Ishikawa (cell line): ENCODE data around the gene OXGR1.

Experiments used
- CEBPB ChIP-seq: IDR thresholded peaks from 2 replicates; pipeline ENCODE4 v1.6.1; 2012
- CREB1 ChIP-seq: IDR thresholded peaks from 2 replicates; pipeline ENCODE4 v1.6.1; 2012; ENCODE audit warnings: low read depth
- EGR1 ChIP-seq: IDR thresholded peaks from 2 replicates; pipeline ENCODE4 v1.6.1; 2012
- EP300 ChIP-seq: IDR thresholded peaks from 2 replicates; pipeline ENCODE4 v1.6.1; 2012; ENCODE audit warnings: borderline replicate concordance
- FOXM1 ChIP-seq: IDR thresholded peaks from 2 replicates; pipeline ENCODE4 v1.6.1; 2012; ENCODE audit warnings: low read depth, borderline replicate concordance
- NFIC ChIP-seq: IDR thresholded peaks from 2 replicates; pipeline ENCODE4 v1.6.1; 2012
- RAD21 ChIP-seq: IDR thresholded peaks from 2 replicates; pipeline ENCODE4 v1.6.1; 2012; ENCODE audit warnings: low read depth
- TAF1 ChIP-seq: IDR thresholded peaks from 2 replicates; pipeline ENCODE4 v1.6.1; 2012; ENCODE audit warnings: low read depth, mild to moderate bottlenecking
- TCF12 ChIP-seq: IDR thresholded peaks from 2 replicates; pipeline ENCODE4 v1.6.1; 2012; ENCODE audit warnings: low read depth
- TEAD4 ChIP-seq: IDR thresholded peaks from 2 replicates; pipeline ENCODE4 v1.6.1; 2012
- YY1 ChIP-seq: IDR thresholded peaks from 2 replicates; pipeline ENCODE4 v1.6.1; 2012; ENCODE audit warnings: low read depth
- ZBTB7A ChIP-seq: IDR thresholded peaks from 2 replicates; pipeline ENCODE4 v1.6.1; 2012; ENCODE audit warnings: low read depth
- TF ChIP-seq, protein P1 (sequence below): IDR thresholded peaks from 2 replicates; pipeline ENCODE4 v1.6.1; 2012
- TF ChIP-seq, protein P2 (sequence below): IDR thresholded peaks from 2 replicates; pipeline ENCODE4 v1.6.1; 2012
- TF ChIP-seq, protein P3 (sequence below): IDR thresholded peaks from 2 replicates; pipeline ENCODE4 v1.6.1; 2012; ENCODE audit warnings: low read depth, mild to moderate bottlenecking

The OXGR1 gene

GRCh38 chr13:96993634-96994016, 651 bp downstream of the OXGR1 start:
- TF ChIP-seq ZBTB7A (no peak), EP300 (no peak), CREB1 (no peak), TAF1 (no peak), EGR1 (no peak), TEAD4 (no peak), CEBPB (no peak), RAD21 (no peak), FOXM1 (no peak), YY1 (no peak), TCF12 (no peak)
- TF ChIP-seq, protein P1, sequence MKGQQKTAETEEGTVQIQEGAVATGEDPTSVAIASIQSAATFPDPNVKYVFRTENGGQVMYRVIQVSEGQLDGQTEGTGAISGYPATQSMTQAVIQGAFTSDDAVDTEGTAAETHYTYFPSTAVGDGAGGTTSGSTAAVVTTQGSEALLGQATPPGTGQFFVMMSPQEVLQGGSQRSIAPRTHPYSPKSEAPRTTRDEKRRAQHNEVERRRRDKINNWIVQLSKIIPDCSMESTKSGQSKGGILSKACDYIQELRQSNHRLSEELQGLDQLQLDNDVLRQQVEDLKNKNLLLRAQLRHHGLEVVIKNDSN = no peak
- TF ChIP-seq, protein P2, sequence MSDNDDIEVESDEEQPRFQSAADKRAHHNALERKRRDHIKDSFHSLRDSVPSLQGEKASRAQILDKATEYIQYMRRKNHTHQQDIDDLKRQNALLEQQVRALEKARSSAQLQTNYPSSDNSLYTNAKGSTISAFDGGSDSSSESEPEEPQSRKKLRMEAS = no peak
- TF ChIP-seq, protein P3, sequence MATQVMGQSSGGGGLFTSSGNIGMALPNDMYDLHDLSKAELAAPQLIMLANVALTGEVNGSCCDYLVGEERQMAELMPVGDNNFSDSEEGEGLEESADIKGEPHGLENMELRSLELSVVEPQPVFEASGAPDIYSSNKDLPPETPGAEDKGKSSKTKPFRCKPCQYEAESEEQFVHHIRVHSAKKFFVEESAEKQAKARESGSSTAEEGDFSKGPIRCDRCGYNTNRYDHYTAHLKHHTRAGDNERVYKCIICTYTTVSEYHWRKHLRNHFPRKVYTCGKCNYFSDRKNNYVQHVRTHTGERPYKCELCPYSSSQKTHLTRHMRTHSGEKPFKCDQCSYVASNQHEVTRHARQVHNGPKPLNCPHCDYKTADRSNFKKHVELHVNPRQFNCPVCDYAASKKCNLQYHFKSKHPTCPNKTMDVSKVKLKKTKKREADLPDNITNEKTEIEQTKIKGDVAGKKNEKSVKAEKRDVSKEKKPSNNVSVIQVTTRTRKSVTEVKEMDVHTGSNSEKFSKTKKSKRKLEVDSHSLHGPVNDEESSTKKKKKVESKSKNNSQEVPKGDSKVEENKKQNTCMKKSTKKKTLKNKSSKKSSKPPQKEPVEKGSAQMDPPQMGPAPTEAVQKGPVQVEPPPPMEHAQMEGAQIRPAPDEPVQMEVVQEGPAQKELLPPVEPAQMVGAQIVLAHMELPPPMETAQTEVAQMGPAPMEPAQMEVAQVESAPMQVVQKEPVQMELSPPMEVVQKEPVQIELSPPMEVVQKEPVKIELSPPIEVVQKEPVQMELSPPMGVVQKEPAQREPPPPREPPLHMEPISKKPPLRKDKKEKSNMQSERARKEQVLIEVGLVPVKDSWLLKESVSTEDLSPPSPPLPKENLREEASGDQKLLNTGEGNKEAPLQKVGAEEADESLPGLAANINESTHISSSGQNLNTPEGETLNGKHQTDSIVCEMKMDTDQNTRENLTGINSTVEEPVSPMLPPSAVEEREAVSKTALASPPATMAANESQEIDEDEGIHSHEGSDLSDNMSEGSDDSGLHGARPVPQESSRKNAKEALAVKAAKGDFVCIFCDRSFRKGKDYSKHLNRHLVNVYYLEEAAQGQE = no peak

GRCh38 chr13:96992633-96993032, 1.6 kb downstream of the OXGR1 start:
- TF ChIP-seq CEBPB = no peak
- TF ChIP-seq TEAD4 = no peak
- TF ChIP-seq ZBTB7A = no peak
- TF ChIP-seq EGR1 = no peak
- no peak for TF ChIP-seq TCF12
- TF ChIP-seq RAD21 = no peak
- TF ChIP-seq, protein P3 = no peak
- no peak for TF ChIP-seq EP300
- no peak for TF ChIP-seq CREB1
- TF ChIP-seq FOXM1 = no peak
- TF ChIP-seq, protein P1 = no peak
- TF ChIP-seq, protein P2 = no peak
- TF ChIP-seq YY1 = no peak
- TF ChIP-seq TAF1 = no peak
- no peak for TF ChIP-seq NFIC

DNA sequence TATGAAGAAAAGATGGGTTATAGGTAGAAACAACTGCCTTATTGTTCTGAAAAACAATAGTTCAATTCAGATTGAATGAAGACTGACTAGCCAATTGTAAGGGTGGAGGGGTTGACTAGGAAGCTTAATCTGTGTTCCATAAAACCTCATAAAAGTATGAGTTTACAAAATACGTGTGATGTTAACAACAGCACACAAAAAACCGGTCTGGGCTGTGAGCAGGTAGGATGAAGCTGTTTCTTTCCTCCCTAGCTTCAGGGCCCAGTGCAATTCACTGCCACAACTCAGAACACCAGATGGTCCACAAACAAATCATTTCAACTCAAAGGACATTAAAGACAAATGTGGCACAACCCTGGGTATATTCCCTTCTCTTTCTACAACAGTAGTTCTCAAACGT, 3.2 kb downstream of the OXGR1 start:
- TF ChIP-seq EGR1 (no peak), NFIC (no peak), YY1 (no peak), EP300 (no peak), CEBPB (no peak), ZBTB7A (no peak), TAF1 (no peak), TEAD4 (no peak), FOXM1 (no peak)
- TF ChIP-seq, protein P1 = no peak
- TF ChIP-seq, protein P3 = no peak

DNA sequence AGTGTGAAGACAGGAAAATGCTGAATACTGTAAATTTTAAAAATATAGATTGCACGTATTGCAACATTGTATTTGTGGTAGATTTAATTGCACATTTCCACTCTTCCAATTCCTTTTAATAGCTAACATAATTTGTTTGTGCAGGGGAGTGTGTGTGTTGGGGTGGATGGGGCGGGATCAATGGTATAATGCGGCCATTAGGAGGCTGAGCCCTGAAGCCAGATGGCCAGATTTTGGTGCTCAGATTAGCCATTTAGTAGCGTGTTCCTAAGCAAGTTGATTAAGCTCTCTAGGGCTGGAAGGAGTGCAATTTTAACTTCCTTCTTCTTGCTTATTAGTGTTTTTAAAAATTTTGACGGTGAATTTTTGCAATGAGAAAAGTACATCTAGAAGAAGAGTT, 5.8 kb downstream of the OXGR1 start:
- TF ChIP-seq, protein P1 = no peak
- TF ChIP-seq TCF12 (no peak), CEBPB (no peak), RAD21 (no peak)
